GM19023 (cell line): Measurements from ENCODE around the gene SLC1A5.
"Not testable (repeated sequence)": the region's sequence is repeated elsewhere in the genome, so short reads cannot be mapped to it uniquely, and the experiment has no call there.

ENCODE experiments used
- ATAC-seq: cut with Tn5 transposase; IDR thresholded peaks from one replicate; pipeline ENCODE4 v1.9.1; 2021; ENCODE audit warnings: mild to moderate bottlenecking, moderate library complexity; ENCODE audit not compliant: unreplicated experiment

The SLC1A5 gene

GRCh38 chr19:46802152-46802551 lies 13.8 kb upstream of the SLC1A5 start:
- ATAC-seq, result no peak

GRCh38 chr19:46798713-46799112 lies 10.3 kb upstream of the SLC1A5 start:
- no peak for ATAC-seq

GRCh38 chr19:46797881-46798280 lies 9.5 kb upstream of the SLC1A5 start:
- ATAC-seq, result no peak

GRCh38 chr19:46791944-46792343 lies 3.5 kb upstream of the SLC1A5 start:
- ATAC-seq, result no peak

GRCh38 chr19:46789371-46789770 lies 977 bp upstream of the SLC1A5 start:
- no peak for ATAC-seq

GRCh38 chr19:46788968-46789338 lies 559 bp upstream of the SLC1A5 start:
- no peak for ATAC-seq

- no peak for ATAC-seq
Observed at GRCh38 chr19:46787331-46788261, 798 bp downstream of the SLC1A5 start.

GRCh38 chr19:46787040-46787330 lies 1.4 kb downstream of the SLC1A5 start:
- ATAC-seq, result no peak

- ATAC-seq, result no peak
Observed at GRCh38 chr19:46786236-46787039, 2.0 kb downstream of the SLC1A5 start.

- no peak for ATAC-seq
Observed at GRCh38 chr19:46785980-46786235, 2.5 kb downstream of the SLC1A5 start.

- ATAC-seq, result no peak
Observed at GRCh38 chr19:46785054-46785979, 3.1 kb downstream of the SLC1A5 start.

GRCh38 chr19:46784262-46785053 lies 3.9 kb downstream of the SLC1A5 start:
- peak; percentile 28 for ATAC-seq

GRCh38 chr19:46783670-46784069 lies 4.7 kb downstream of the SLC1A5 start:
- ATAC-seq, result no peak

- ATAC-seq, result no peak
Observed at GRCh38 chr19:46782355-46783019, 5.9 kb downstream of the SLC1A5 start.

GRCh38 chr19:46777956-46778645 lies 10.3 kb downstream of the SLC1A5 start:
- not testable (repeated sequence) for ATAC-seq

GRCh38 chr19:46776927-46777911 lies 11.2 kb downstream of the SLC1A5 start:
- ATAC-seq, result no peak

- no peak for ATAC-seq
Observed at GRCh38 chr19:46775642-46776258, 12.6 kb downstream of the SLC1A5 start.

- ATAC-seq, result no peak
Observed at GRCh38 chr19:46773018-46773399, 15.4 kb downstream of the SLC1A5 start.
